HG03571 (cell line): Measurements from ENCODE around the gene DHX58.
A peak's percentile ranks its signal among the peaks of the same experiment; 100 is the strongest.

ENCODE experiments used
- ATAC-seq: cut with Tn5 transposase; IDR thresholded peaks from one replicate; pipeline ENCODE4 v1.9.1; 2021; ENCODE audit not compliant: unreplicated experiment

DHX58 gene

DNA sequence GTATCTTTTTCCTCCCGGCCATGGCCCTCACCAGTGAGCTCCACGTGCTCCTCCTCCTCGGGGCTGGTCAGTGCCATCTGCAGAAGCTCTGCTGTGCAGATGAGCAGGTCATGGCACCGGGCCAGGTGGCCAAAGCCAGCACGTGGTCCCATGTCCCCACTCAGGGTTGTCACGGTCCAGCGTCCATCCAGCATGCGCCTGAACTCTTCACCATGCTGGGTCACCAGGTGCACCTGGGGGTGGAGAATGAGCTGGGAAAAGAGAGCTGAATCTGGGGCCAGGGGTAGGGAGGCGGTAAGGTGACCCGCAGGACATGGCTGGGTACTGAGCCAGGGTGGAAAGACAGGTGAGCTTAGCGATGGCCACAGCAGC, 1.3 kb downstream of the DHX58 start:
- no peak for ATAC-seq

DNA sequence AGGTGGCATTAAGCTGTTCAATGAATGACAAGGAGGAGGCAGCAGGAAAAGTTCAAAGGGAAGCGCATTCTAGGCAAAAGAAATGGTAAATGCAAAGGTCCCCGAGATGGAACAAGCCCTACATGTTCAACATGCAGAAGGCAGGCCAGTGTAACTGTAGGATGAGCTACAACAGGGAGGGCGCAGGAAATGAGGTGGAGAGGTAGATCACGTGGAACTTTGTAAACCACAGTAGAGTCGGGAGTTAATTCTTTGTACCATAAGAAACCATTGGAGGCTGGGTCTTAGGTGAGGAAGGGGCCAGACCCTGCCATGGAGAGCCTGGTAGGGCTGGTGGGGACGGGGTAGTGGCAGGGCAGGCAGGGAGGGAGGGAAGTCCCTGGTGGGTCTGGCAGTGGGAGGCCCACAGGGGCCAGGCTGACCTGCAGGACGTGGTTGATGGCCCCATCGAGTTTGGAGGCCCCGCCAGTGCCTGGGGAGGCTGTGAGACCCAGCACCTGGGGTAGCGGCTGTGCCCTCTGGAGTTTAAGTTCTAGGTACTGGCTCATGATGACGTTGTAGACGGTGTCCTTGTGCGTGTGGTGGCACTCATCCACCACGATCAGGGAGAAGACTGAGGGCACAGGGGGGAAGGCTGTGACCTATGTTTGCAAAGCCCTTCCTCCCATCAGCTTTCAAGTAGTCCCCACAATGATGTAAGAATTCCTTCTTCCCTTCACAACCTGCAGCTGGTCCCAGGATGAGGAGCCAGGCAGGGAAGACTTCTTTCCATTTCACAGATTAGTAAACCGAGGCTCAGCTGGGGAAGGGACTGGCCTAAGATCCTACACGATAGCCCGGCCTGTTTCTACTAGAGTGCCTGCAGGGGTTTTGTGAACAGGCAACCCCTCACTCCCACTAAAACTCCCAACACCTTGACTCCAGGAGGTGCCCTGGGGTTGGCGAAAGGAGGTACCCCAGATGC, 1.9 kb downstream of the DHX58 start:
- no peak for ATAC-seq

DNA sequence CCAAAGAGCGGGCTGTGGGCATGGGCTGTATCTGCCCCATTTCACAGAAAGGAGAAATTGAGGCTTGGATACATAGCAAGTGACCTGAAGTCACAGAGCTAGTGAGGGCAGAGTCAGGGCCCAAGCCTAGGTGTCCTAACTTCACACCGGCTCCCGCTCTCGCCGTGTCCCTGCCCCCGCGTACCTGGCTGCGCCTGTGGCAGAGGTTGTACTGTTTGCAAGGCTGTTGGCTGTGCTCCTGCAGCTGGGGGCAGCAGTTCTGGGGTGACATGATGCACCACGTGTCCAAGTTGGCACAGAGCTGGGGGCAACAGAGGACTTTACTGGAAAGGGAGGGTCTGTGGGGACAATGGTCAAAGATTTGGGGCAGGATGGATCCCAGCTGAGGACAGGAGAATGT, 3.4 kb downstream of the DHX58 start:
- no peak for ATAC-seq

DNA sequence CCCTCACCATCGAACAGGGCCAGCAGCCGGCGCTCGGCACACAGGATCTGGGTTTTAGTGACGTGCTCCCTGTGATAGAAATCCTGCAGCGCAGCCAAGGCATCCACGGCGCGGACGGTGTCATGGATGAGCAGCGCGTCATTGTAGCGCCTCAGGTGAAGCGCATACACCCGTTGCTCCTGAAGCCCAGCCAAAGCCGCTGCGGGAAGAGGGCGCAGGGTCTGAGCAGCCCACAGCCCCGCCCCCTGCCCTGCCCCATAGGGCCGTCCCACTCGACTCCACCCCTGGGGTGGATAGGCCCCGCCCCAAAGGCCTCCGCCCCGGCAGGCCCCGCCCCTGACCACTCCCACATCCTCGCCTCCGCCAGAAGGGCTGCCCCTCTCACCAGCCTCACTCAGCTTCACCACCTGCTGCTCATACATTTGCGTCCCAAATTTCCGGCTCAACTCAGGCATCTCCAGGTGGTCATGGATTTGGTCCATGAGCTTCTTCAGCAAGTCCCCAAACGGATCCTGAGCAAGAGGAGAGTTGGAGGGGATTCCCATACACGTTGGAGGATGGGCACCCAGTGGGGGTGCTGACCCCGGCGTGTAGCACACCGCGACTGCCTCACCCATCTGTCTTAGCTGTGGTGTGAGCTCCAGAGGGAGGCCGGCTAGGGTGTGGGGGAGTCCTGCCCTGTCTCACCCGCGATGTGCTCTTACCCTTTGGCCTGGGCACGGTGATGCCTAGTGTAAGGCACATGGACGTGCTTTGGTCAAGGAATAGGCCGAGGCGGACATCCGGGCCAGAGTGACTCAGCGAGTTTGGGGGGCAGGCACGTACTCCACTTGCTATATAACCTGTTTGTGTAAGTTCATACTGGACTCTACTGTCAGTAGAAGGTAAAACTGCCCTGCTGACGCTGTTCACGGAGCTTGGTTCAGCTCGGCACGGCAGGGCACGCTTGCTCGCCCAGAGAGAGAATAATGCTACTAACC, 4.6 kb downstream of the DHX58 start:
- peak; percentile 59 for ATAC-seq

DNA sequence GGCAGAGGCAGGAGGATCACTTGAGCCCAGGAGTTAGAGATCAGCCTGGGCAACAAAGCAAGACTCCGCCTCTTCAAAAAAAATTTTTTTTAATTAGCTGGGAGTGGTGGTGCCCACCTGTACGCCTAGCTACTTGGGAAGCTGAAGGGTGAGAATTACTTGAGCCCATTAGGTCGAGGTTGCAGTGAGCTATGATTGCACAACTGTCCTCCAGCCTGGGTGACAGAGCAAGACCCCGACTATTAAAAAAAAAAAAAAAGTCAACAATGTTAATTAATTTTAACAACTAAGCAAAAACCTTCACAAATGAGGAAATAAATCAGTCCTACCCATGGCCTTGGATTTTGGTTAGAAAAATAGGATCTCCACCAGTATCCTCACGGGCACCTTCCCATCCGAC, 5.4 kb downstream of the DHX58 start:
- ATAC-seq, result no peak

DNA sequence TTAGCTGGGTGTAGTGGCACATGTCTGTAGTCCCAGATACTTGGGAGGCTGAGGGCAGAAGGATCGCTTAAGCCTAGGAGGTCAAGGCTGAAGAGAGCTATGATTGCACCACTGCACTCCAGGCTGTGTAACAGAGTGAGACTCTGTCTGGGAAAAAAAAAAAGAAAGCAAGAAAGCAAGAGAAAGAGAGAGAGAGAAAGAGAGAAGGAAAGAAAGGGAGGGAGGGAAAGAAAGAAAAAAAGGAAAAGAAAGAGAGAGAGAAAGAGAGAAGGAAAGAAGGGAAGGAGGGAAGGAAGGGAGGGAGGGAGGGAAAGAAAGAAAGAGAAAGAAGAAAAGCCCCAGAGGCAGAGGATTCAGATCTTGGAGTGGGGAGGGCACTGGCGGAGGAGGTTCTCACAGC, 6.5 kb downstream of the DHX58 start:
- ATAC-seq, result no peak

DNA sequence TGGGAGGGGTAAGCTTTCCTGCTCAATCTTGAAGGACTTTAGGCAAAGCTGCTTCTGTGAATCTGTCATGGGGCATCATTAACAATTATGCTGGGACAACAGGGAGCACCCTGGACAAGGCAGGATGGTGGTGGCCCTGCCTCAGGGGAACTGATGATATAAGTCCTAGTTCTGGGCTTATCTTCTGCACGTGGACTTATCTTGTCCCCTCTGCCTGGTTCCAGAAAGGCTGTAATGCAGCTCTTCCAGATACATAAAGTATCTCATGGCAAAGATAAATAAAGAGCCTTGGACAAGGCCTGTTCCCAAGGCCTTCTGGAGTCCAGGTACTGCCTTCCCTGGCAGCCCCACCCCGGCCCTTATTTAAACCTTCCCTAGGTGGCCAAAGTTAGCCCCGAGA, 8.2 kb downstream of the DHX58 start:
- no peak for ATAC-seq

DNA sequence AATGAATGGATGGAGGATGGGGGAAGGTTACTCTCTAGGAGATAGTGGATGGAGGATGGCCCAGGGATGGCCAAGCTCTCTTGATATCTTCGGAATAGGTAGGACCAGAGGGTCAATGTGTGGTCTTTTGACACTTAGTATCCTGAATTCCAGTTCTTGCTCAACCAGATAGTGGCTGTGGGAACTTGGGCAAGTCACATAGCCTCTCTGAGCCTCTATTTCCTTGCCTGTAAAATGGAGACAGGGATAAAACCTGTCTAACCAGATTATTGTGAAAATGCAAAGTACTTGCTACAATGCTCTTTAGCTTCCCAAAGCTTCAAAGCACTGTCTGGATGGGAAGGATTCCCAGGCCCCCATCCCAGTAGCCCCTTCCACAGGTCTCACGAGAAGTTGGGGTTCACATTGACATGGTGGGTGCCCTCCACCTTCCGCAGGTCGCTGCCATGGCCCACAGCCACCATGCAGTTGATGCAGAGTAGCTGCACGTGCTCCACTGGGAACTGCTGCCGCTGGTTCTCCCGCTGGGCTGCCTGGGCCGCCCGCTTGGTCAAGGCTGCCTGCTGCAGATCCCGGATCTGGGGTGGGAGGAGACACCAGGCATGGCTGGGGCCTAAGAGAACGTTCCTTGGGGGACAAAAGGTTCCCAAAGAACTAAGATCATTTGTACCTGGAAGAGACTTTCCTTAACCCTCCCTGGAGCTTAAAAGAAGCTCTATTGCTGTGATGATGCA, 9.1 kb downstream of the DHX58 start:
- ATAC-seq, result no peak

DNA sequence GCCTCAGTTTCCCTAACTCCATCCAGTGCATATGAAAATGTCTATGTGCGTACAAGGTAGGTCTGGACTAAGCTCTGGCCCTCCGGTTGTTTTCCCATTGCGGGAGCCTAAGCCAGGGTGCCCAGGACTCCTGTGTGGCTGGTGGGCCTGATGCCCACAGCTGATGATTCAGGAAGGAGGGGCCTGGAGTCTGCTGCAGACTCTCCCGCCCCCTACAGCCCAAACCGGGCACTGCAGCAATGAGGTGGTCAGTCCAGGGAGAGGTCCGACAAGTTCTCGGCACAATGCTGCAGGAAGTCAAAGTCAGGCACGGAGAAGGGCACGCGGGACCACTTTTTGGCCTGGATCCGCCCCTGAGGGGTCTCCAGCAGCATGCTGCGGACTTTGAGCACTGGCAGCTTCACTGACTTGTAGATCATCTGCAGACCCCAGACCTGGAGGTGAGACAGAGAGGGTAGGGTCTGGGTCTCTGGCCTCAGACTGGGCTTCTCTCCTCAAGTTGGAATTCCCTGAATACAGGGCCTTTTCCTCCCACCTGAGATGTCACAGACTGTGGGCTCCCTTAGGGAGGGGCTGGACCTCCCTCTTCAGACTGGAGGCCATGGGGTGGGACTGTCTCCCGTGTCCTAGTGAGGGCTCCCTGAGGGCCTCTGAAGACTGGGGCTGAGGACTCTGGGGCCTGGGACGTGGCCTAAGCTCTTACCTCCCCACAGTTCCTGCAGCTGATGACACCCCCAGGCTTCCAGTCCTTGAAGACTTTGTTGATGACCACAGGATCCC, 10.8 kb downstream of the DHX58 start:
- ATAC-seq, result no peak

DNA sequence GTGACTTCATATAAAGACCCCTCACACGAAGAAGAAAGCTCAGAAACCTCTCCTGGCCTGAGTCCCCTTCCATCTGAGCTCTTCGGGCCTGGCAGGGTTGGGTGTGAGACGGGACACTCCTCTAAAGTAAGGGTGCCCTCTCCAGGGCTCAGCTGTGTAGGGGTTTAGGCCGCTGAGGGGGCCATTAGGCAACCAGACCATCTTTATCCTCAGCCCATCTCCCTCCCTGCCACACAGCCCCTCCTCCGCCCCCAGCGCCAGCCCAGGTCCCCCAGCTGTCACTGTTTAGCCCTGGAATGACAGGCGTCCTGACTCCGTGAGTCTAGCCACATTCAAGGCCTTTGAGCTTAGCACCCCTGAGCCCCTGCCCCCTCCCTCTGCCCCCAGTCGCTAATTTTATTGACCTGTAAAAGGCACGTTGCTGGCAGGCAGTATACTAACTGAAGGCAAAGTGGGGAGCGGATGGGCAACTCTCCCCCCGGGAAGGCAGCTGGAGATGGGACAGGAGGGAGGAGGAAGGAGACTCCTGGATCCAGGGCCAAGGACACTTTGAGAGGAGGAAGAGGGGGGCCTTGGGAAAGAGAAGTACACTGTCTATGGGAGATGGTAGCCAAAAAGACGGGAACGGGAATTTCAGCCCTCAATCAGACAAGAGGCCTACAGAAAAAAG, 13.6 kb downstream of the DHX58 start:
- ATAC-seq, result no peak

DNA sequence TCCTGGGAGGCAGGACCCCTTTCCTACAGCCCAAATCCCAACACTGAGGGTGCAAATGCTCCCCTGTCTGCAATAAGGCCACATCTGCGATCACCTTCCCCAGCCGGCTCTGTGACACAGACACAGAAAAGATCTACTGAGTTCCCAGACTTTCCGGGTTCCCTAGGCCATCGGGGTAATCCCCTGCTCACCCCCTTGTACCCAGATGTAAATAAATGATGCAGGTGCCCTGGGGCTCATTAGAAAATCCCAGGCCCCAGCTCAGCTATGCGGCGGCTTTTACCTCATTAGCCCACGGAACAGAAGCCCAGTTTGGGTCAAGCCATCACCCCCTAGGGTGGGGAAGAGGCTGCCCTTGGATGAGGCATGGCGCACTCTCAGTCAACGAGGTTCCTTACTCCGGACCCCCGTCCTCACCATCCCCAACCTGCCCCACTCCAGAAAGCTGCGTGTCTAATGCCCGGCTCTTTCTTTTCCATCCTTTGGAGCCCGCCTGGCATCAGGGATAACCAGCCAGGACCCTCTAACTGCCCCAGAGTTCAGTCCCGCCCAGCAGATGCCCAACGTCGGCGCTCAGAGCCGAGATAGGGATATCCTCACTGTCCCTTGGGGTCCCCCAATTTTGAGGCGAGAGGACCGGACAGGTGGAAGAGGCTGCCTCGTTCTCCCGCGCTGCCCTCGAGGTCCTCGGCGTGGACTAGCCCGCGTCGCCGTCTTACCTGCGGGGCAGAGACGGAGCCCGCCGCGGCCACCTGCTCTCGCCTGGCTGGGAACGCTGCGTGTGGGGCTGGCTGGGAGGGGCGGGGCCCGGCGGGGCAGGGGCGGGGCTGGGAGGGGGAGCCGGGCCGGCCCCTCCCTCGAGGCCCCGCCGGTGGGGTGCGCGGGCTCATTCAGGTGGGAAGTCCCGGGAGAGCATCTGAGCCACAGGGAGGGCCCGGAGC, 14.6 kb downstream of the DHX58 start, which contains the start of gene ZNF385C:
ZNF385C (minus strand) TSS at position 783 of the 941 bp plus-strand sequence. CDS start 35,417 bp downstream, outside the sequence.
- ATAC-seq, result no peak

DNA sequence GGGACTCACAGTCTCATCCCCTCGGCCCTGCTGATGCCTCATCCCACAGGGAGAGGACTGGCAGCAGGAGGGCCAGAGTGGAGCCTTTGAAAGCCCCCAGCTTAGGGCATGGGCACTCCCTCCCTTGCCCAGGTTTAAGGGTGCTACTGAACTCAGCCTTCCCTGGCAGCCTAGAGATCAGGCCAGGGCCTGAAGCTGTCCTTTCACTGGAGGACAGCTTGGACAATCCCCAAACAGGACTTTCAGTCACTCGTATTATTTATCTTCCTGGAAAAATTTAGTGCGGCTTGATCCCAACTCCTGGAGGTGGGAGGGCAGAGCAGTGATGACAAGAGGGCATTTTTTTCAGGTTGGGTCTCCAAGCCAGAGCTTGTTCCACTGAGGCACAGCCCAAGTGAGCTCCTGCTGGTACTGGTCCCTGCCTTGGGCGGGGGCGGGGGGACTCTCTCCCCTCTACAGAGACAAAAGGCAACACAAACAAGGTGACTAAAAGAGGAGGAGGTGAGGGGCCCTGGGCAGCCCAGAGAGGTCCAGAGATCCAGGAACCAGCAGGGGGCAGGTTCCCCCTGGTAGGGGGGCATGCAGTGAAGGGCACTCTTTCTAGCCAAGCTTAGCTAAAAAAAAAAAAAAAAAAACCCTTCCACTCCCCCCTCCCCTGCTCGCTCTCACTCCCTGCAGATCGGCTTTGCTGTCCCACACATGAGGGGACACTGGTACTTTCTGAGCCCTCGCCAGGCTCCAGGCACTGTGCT, 16.0 kb downstream of the DHX58 start:
- ATAC-seq, result no peak

DNA sequence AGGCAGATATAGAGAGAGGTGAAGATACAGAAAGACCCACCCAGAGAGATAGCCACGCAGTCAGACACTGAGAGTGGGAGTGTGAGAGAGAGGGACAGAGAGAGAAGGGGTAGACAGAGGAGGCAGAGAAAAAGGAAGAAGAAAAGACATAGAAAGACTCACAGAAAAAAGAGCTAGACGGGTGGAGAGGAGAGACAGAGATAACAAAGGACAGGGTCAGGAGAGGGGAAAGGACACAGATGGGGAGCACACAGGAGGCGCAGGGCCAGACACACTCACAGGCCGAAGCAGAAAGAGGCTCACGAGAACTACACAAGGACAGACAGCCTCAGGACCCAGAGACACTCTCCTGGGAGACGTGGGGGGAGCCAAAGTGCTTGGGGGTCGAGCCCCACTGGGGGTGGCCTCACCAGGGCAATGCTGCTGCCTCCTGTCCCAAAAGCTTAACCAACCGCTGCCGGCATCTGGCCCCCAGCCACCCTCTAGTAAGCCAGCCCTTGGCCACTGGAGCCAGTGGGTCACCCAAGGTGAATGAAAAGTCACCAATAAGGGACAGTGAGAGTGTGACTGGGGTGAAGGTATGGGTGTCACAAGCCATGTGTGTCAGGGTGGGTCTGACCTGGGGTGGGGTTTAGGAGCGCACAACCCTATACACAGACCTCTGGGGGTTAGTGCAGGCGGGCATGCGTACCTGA, 18.0 kb downstream of the DHX58 start:
- no peak for ATAC-seq

DNA sequence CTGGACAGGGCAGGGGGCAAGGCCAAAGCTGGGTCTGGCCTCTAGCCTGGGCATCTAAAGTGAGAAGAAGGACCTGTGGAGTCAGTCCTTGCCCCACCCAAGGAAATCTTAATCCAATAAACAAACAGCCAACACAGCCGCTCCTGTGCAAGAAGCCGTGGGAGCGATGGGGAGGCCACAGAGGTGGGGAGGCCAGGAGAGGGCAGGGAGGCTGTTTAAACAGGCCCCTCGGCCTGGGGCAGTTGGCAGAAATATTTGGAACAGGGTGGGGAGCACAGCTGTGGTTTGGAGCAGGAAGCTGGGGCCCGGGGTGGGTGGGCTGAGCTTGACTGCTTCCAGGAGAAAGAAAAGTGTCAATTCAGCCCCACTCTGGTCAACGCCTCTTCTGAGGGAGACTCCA, 19.6 kb downstream of the DHX58 start:
- ATAC-seq, result no peak

DNA sequence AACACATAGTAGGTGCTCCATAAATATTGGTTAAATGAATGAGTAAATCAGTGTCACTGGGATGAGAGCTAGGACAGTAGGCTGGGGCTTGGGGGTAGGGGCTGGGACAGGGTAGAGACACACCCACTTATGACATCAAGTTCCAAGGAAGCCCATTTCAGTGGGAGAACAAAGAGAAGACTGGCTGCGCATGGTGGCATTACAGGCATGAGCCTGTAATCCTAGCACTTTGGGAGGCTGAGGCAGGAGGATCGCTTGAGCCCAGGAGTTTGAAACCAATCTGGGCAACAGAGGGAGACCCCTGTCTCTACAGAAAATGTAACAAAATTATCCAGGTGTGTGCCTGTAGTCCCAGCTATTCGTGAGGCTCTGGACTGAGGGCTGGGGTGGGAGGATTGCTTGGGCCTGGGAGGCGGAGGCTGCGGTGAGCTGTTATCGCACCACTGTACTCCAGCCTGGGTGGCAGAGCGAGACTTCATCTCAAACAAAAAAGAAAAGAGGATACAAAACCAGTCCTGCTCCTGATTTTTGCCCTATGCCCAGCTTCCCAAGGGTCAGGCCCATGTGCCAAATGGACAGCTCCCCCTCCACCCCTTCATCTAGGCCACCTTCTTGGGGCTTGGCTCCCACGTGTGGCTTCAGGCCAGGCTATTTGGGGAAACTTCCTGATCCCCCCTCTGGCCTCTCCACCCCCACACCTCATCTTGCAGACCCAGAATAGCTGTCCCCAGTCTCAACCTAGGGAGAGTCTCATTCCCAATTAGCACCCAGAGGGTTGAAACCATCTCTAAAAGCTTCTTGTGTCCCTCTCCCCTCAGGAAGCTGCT, 21.3 kb downstream of the DHX58 start:
- ATAC-seq, result no peak

DNA sequence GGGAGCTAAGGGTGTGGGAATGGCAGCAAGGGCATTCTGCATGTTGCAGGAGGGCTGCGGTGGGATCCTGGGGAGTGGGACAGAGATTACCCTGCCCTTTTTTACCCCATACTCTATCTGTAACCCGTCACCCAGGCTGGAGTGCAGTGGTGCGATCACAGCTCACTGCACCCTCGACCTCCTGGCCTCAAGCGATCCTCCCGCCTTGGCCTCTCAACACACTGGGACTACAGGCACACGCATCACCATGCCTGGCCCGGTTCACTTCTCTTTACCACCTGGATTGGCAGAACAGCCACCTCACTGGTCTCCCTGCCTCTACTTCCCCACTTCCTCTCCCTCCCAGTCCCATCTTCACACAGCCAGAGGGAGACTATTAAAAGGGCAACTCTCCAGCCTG, 23.8 kb downstream of the DHX58 start:
- no peak for ATAC-seq
